HepG2 (cell line): ENCODE results near the gene VAPA. TPM values are rescaled to one million over a fixed set of nuclear protein-coding genes. Genes with fewer than 3 reads are reported as not detected.
A peak's percentile ranks its signal among the peaks of the same experiment; 100 is the strongest.

ENCODE experiments used
- ATF5 ChIP-seq: sonication (generic); formaldehyde crosslinking; IDR thresholded peaks from 2 replicates; pipeline ENCODE4 v1.4.0; 2020; ENCODE audit warnings: mild to moderate bottlenecking, low read depth, missing genetic modification reagents
- CBX1 ChIP-seq: IDR thresholded peaks from one replicate; pipeline ENCODE4 v1.6.1; 2016; ENCODE audit warnings: antibody characterized with exemption, low read depth
- HNRNPLL ChIP-seq: fragments of 200-400 bp; formaldehyde crosslinking; IDR thresholded peaks from 2 replicates; pipeline ENCODE4 v1.6.1; 2017; ENCODE audit warnings: mild to moderate bottlenecking, low read depth, low read length; ENCODE audit not compliant: poor library complexity, severe bottlenecking
- HOXA9 ChIP-seq: sonication (generic); formaldehyde crosslinking; IDR thresholded peaks from 2 replicates; pipeline ENCODE4 v1.8.1; 2022; ENCODE audit warnings: missing genetic modification reagents, mild to moderate bottlenecking, moderate library complexity, borderline replicate concordance
- MTF2 ChIP-seq: sonication (generic); formaldehyde crosslinking; IDR thresholded peaks from 2 replicates; pipeline ENCODE4 v1.5.0; 2020; ENCODE audit warnings: missing genetic modification reagents, borderline replicate concordance
- NFATC3 ChIP-seq: sonication (generic); formaldehyde crosslinking; IDR thresholded peaks from 2 replicates; pipeline ENCODE4 v1.5.1; 2020; ENCODE audit warnings: mild to moderate bottlenecking, missing genetic modification reagents
- POLR2A ChIP-seq, 2 experiments: IDR thresholded peaks; 2 replicates each; pipeline ENCODE4 v1.6.1; 2011; ENCODE audit warnings: low read depth in 2 of 2, low read length in 2 of 2, mild to moderate bottlenecking in 1 of 2, moderate library complexity in 1 of 2; ENCODE audit not compliant: insufficient read depth in 1 of 2
- PRDM4 ChIP-seq: sonication (generic); formaldehyde crosslinking; IDR thresholded peaks from 2 replicates; pipeline ENCODE4 v1.9.0; 2021; ENCODE audit warnings: missing genetic modification reagents, borderline replicate concordance
- ZBTB44 ChIP-seq: sonication (generic); formaldehyde crosslinking; IDR thresholded peaks from 2 replicates; pipeline ENCODE4 v1.4.0; 2020; ENCODE audit warnings: missing genetic modification reagents
- ZFP41 ChIP-seq: sonication (generic); formaldehyde crosslinking; IDR thresholded peaks from 2 replicates; pipeline ENCODE4 v1.4.0; 2020; ENCODE audit warnings: mild to moderate bottlenecking, missing genetic modification reagents, borderline replicate concordance
- ZNF276 ChIP-seq: sonication (generic); formaldehyde crosslinking; IDR thresholded peaks from 2 replicates; pipeline ENCODE4 v1.4.0; 2020; ENCODE audit warnings: mild to moderate bottlenecking, low read depth, missing genetic modification reagents
- polyA plus RNA-seq, 8 experiments: library from polyadenylated mRNA; depleted of rRNA in 3 of 8; stranded (reverse) in 7 of 8; unstranded in 1 of 8; fragments of >200 nt; fragmentation: Illumina TruSeq in 4 of 8; extraction: Trizol in 4 of 8; gene quantifications; 2 replicates each; pipeline versions ENCODE4 v1.2.1 to v1.2.3, GENCODE V29; 2011 to 2016; ENCODE audit warnings: low read depth in 4 of 8, missing spikeins in 1 of 8, mixed read lengths in 1 of 8; ENCODE audit not compliant: insufficient read depth in 1 of 8
- total RNA-seq, 5 experiments: library from RNA; depleted of rRNA; stranded (reverse); fragments of >200 nt; fragmentation: Illumina TruSeq; extraction: Trizol; gene quantifications; 2 replicates each; pipeline ENCODE4 v1.2.3, GENCODE V29; 2016; ENCODE audit warnings: low read depth in 1 of 5
- TF ChIP-seq, protein P1 (sequence below): IDR thresholded peaks from 2 replicates; pipeline ENCODE4 v1.6.1; 2012; ENCODE audit warnings: low read depth, low read length, improper control_type of control experiment
- TF ChIP-seq, protein P2 (sequence below), 2 experiments: sonication (generic) in 1 of 2; formaldehyde crosslinking in 1 of 2; IDR thresholded peaks; 2 replicates each; pipeline versions ENCODE4 v1.5.1 to v1.6.1; 2011 to 2020; ENCODE audit warnings: borderline replicate concordance in 1 of 2, low read depth in 1 of 2, low read length in 1 of 2, mild to moderate bottlenecking in 1 of 2, missing genetic modification reagents in 1 of 2, moderate library complexity in 1 of 2
- TF ChIP-seq, protein P3 (sequence below): sonication (generic); formaldehyde crosslinking; IDR thresholded peaks from 2 replicates; pipeline ENCODE4 v1.5.1; 2020; ENCODE audit warnings: missing genetic modification reagents, mild to moderate bottlenecking, borderline replicate concordance

The VAPA gene
- total and polyA plus RNA-seq, 2 of the 13 experiments (the other 11 are each of a cell fraction or from before 2014, with no cell fraction given), result 167 to 294 TPM

DNA sequence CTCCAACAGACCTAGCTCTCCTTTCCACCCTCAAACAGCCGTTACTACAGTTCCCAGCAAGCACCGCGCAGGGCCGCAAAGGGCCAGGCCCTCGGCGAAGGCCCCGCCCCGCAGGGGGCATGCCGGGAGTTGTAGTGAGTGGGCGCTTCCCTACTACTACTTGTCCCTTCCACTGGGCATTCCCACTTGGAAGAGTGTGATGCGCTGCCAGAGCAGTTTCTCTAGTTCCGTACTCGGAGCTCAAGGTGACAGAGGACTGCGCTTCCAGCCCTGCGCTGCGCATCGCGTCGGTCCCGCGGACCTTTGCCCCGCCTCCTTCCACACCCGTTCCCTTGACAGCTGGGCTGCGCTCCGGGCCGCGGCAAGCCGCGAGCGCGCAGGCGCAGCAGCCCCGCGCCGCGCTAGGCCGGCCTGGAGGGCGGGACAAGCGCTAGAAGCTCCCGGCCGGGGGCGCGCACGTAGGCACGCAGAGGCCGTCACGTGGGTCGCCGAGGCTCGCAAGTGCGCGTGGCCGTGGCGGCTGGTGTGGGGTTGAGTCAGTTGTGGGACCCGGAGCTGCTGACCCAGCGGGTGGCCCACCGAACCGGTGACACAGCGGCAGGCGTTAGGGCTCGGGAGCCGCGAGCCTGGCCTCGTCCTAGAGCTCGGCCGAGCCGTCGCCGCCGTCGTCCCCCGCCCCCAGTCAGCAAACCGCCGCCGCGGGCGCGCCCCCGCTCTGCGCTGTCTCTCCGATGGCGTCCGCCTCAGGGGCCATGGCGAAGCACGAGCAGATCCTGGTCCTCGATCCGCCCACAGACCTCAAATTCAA lies at the start of gene VAPA (continued):
- TF ChIP-seq HOXA9, result no peak
- no peak for TF ChIP-seq ZFP41 (CRISPR knock-in tag)
- no peak for TF ChIP-seq PRDM4 (CRISPR knock-in tag)
- TF ChIP-seq, protein P1, sequence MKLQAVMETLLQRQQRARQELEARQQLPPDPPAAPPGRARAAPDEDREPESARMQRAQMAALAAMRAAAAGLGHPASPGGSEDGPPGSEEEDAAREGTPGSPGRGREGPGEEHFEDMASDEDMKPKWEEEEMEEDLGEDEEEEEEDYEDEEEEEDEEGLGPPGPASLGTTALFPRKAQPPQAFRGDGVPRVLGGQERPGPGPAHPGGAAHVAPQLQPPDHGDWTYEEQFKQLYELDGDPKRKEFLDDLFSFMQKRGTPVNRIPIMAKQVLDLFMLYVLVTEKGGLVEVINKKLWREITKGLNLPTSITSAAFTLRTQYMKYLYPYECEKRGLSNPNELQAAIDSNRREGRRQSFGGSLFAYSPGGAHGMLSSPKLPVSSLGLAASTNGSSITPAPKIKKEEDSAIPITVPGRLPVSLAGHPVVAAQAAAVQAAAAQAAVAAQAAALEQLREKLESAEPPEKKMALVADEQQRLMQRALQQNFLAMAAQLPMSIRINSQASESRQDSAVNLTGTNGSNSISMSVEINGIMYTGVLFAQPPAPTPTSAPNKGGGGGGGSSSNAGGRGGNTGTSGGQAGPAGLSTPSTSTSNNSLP, result no peak
- TF ChIP-seq, protein P2, sequence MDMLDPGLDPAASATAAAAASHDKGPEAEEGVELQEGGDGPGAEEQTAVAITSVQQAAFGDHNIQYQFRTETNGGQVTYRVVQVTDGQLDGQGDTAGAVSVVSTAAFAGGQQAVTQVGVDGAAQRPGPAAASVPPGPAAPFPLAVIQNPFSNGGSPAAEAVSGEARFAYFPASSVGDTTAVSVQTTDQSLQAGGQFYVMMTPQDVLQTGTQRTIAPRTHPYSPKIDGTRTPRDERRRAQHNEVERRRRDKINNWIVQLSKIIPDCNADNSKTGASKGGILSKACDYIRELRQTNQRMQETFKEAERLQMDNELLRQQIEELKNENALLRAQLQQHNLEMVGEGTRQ (IDR thresholded peaks at IDR 0.05; ENCODE audit: low read depth, low read length), result peak; percentile 89
- TF ChIP-seq, protein P2 (CRISPR knock-in tag; IDR thresholded peaks at IDR 0.05; ENCODE audit: borderline replicate concordance), result peak; percentile 74; the same call in 1 of the 2 replicates
- TF ChIP-seq, protein P3, sequence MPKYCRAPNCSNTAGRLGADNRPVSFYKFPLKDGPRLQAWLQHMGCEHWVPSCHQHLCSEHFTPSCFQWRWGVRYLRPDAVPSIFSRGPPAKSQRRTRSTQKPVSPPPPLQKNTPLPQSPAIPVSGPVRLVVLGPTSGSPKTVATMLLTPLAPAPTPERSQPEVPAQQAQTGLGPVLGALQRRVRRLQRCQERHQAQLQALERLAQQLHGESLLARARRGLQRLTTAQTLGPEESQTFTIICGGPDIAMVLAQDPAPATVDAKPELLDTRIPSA (CRISPR knock-in tag), result no peak
- TF ChIP-seq NFATC3, result no peak
- TF ChIP-seq ATF5 (CRISPR knock-in tag), result no peak
- no peak for TF ChIP-seq MTF2 (CRISPR knock-in tag)
- TF ChIP-seq ZNF276, result peak; percentile 72; the same call in 1 of the 2 replicates
- TF ChIP-seq CBX1, result no peak
- no peak for TF ChIP-seq ZBTB44
- peak; percentile 90 to 93 for TF ChIP-seq POLR2A (IDR thresholded peaks at IDR 0.05; ENCODE audit: insufficient read depth in 1 of 2, low read depth in 2 of 2, low read length in 2 of 2)
- TF ChIP-seq HNRNPLL, result peak; percentile 74
